ENCODE results near the gene RORB. TPM values are rescaled to one million over a fixed set of nuclear protein-coding genes. Genes with fewer than 3 reads are reported as not detected.
A peak's percentile ranks its signal among the peaks of the same experiment; 100 is the strongest.

RORB gene
- total RNA-seq, 4 donors from 2014 or later, result 2.0 to 3.6 (median 3.0) TPM

- 33 to 35% methylated on average over 6 of the region's 6 CpGs for WGBS, 2 donors
- peaks cover 0 to 24% of the 10 kb centered on the region in 2 donors for H3K27me3 ChIP-seq
- H3K4me3 ChIP-seq, result peak overlapping the region; percentile 39 to 67 (median 52)
- H3K27ac ChIP-seq, result peak overlapping the region in 2 of 4 donors; percentile 74 to 77
- TF ChIP-seq, protein P1, sequence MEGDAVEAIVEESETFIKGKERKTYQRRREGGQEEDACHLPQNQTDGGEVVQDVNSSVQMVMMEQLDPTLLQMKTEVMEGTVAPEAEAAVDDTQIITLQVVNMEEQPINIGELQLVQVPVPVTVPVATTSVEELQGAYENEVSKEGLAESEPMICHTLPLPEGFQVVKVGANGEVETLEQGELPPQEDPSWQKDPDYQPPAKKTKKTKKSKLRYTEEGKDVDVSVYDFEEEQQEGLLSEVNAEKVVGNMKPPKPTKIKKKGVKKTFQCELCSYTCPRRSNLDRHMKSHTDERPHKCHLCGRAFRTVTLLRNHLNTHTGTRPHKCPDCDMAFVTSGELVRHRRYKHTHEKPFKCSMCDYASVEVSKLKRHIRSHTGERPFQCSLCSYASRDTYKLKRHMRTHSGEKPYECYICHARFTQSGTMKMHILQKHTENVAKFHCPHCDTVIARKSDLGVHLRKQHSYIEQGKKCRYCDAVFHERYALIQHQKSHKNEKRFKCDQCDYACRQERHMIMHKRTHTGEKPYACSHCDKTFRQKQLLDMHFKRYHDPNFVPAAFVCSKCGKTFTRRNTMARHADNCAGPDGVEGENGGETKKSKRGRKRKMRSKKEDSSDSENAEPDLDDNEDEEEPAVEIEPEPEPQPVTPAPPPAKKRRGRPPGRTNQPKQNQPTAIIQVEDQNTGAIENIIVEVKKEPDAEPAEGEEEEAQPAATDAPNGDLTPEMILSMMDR (IDR thresholded peaks at IDR 0.05), result no peak
- TF ChIP-seq EP300 (IDR thresholded peaks at IDR 0.05) (no peak), POLR2A (IDR thresholded peaks at IDR 0.05) (no peak)
- no peaks in the 10 kb centered on the region for H3K9me3 ChIP-seq
- DNase-seq (ENCODE audit: low spot score in 2 of 2), result no peak
- H3K4me1 ChIP-seq, result peaks cover 0 to 42% (median 14%) of the 10 kb centered on the region in 4 donors
- no peaks in the 10 kb centered on the region for H3K36me3 ChIP-seq
These were observed 729 bp upstream of the RORB start for GRCh38 chr9:74496406-74496805.

- Histone ChIP-seq H3K27me3 (peaks cover 0 to 28% of the 10 kb centered on the region in 2 donors), H3K36me3 (no peaks in the 10 kb centered on the region), H3K9me3 (no peaks in the 10 kb centered on the region), H3K4me1 (peaks cover 0 to 42% (median 14%) of the 10 kb centered on the region in 4 donors), H3K4me3 (peak overlapping the region; percentile 39 to 67 (median 52)), H3K27ac (peak overlapping the region in 2 of 4 donors; percentile 68 to 74)
- no peak for DNase-seq (ENCODE audit: low spot score in 2 of 2)
- TF ChIP-seq EP300 (IDR thresholded peaks at IDR 0.05), result no peak
- TF ChIP-seq, protein P1 (IDR thresholded peaks at IDR 0.05), result no peak
- no peak for TF ChIP-seq POLR2A (IDR thresholded peaks at IDR 0.05)
- 1% methylated on average over 64 to 77 of the region's 77 CpGs for WGBS, 2 donors
These were observed 849 bp downstream of the RORB start for GRCh38 chr9:74497748-74498620.

DNA sequence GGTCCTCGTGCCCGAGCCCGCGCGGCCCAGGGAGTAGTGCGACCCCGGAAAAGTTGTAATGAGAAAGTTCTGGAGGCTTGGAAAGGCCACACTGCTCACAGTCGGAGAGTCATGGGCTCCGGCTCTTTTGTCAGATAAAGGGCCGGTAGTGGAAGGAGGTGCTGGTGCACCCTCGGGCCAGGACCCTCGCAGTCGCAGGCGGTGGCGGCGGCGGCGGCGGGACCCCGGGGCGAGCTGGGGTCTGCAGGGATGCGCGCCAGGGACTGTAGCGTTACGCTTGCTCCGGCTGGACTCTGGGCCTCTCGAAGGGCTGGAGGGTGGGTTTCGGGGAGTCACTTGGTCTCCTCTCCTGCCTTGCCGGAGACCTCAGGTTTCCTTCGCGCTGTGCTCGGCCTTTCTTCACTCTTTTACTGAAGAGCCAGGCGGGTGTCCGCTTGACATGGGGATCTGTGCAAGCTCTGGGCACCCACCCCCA lies 1.5 kb downstream of the RORB start:
- no peak for DNase-seq (ENCODE audit: low spot score in 2 of 2)
- no peaks in the 10 kb centered on the region for H3K9me3 ChIP-seq
- no peaks in the 10 kb centered on the region for H3K36me3 ChIP-seq
- peak overlapping the region; percentile 39 to 67 (median 52) for H3K4me3 ChIP-seq
- H3K27ac ChIP-seq, result peak overlapping the region in 2 of 4 donors; percentile 68 to 74
- peaks cover 0 to 28% of the 10 kb centered on the region in 2 donors for H3K27me3 ChIP-seq
- H3K4me1 ChIP-seq, result peaks cover 0 to 42% (median 14%) of the 10 kb centered on the region in 4 donors
- TF ChIP-seq EP300 (IDR thresholded peaks at IDR 0.05) (no peak), POLR2A (IDR thresholded peaks at IDR 0.05) (no peak)
- TF ChIP-seq, protein P1 (IDR thresholded peaks at IDR 0.05), result no peak
- 0 to 2% methylated on average over 17 to 26 of the region's 34 CpGs for WGBS, 2 donors

DNA sequence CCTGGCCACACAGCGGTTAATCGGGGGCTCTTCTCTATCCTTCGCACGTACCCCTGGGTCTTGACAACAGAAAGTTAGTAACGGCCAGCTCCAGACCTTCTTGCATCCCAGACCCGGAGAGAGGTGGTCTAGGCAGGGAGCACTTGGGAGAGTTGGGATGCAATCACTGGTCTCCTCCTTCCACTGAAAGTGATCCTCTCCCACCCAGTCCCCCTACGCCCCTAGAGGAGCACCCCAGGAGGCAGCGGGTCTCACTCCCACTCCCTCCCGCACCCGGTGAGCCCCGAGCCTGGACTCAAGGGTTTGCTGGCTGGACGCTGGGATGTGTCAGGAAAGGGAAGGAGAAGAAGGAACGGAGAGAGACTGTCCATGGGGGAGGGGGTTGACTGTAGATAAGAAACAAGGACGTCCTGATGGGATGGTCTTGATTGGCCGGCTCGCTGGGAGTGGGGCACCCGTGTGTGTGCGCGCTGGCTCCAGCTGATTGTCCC lies 2.0 kb downstream of the RORB start:
- no peak for DNase-seq (ENCODE audit: low spot score in 2 of 2)
- Histone ChIP-seq H3K36me3 (no peaks in the 10 kb centered on the region), H3K4me1 (peaks cover 0 to 42% (median 14%) of the 10 kb centered on the region in 4 donors), H3K27me3 (peaks cover 0 to 28% of the 10 kb centered on the region in 2 donors), H3K9me3 (no peaks in the 10 kb centered on the region), H3K27ac (no peak overlapping the region), H3K4me3 (peak overlapping the region; percentile 39 to 67 (median 52))
- no peak for TF ChIP-seq EP300 (IDR thresholded peaks at IDR 0.05)
- TF ChIP-seq POLR2A (IDR thresholded peaks at IDR 0.05), result no peak
- TF ChIP-seq, protein P1 (IDR thresholded peaks at IDR 0.05), result no peak
- 1 to 4% methylated on average over 19 of the region's 19 CpGs for WGBS, 2 donors

All from tibial nerve (tissue), 4 donors.